ENCODE data around the gene BRD3OS.

GRCh38 chr9:133998915-133999595 lies 26.2 kb upstream of the BRD3OS start:
- TF ChIP-seq, protein P1, sequence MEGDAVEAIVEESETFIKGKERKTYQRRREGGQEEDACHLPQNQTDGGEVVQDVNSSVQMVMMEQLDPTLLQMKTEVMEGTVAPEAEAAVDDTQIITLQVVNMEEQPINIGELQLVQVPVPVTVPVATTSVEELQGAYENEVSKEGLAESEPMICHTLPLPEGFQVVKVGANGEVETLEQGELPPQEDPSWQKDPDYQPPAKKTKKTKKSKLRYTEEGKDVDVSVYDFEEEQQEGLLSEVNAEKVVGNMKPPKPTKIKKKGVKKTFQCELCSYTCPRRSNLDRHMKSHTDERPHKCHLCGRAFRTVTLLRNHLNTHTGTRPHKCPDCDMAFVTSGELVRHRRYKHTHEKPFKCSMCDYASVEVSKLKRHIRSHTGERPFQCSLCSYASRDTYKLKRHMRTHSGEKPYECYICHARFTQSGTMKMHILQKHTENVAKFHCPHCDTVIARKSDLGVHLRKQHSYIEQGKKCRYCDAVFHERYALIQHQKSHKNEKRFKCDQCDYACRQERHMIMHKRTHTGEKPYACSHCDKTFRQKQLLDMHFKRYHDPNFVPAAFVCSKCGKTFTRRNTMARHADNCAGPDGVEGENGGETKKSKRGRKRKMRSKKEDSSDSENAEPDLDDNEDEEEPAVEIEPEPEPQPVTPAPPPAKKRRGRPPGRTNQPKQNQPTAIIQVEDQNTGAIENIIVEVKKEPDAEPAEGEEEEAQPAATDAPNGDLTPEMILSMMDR (IDR thresholded peaks at IDR 0.05): no peak
- TF ChIP-seq POLR2A (IDR thresholded peaks at IDR 0.05): no peak

All from adrenal gland (tissue), 5 donors.